ENCODE data around the gene TBCB.
"Not testable (repeated sequence)": the region's sequence is repeated elsewhere in the genome, so short reads cannot be mapped to it uniquely, and the experiment has no call there.

Gene TBCB

GRCh38 chr19:36114721-36115452 lies 381 bp upstream of the TBCB start, which contains the start of gene POLR2I:
POLR2I (minus strand) TSS chr19:36114875; CDS start chr19:36114856, 19 bp downstream.
- Histone ChIP-seq H3K4me3 (ENCODE audit: low read depth, low read length) (peak within 1 kb of the TSS; percentile 99), H3K9me3 (ENCODE audit: control insufficient read depth, insufficient read depth, low read length) (no peaks in the 10 kb centered on the region), H3K27me3 (ENCODE audit: control insufficient read depth, insufficient read depth, low read length) (no peaks in the 10 kb centered on the region), H3K9ac (ENCODE audit: low read depth, low read length) (peak within 1 kb of the TSS; percentile 85), H3K36me3 (ENCODE audit: control insufficient read depth, insufficient read depth, low read length) (peaks cover 46% of the 10 kb centered on the region), H3K4me1 (ENCODE audit: control insufficient read depth, insufficient read depth, low read length) (peaks cover 15% of the 10 kb centered on the region), H3K27ac (ENCODE audit: low read depth, low read length) (peak within 1 kb of the TSS; percentile 96)

GRCh38 chr19:36116344-36116637 lies 1.0 kb downstream of the TBCB start:
- H3K9me3 ChIP-seq (ENCODE audit: control insufficient read depth, insufficient read depth, low read length), result no peaks in the 10 kb centered on the region
- H3K27me3 ChIP-seq (ENCODE audit: control insufficient read depth, insufficient read depth, low read length), result no peaks in the 10 kb centered on the region
- H3K9ac ChIP-seq (ENCODE audit: low read depth, low read length), result no peak overlapping the region
- peaks cover 11% of the 10 kb centered on the region for H3K4me1 ChIP-seq (ENCODE audit: control insufficient read depth, insufficient read depth, low read length)
- peak overlapping the region; percentile 99 for H3K4me3 ChIP-seq (ENCODE audit: low read depth, low read length)
- H3K36me3 ChIP-seq (ENCODE audit: control insufficient read depth, insufficient read depth, low read length), result peaks cover 50% of the 10 kb centered on the region
- H3K27ac ChIP-seq (ENCODE audit: low read depth, low read length), result no peak overlapping the region

- Histone ChIP-seq H3K36me3 (ENCODE audit: control insufficient read depth, insufficient read depth, low read length) (peaks cover 65% of the 10 kb centered on the region), H3K4me3 (ENCODE audit: low read depth, low read length) (no peak overlapping the region), H3K4me1 (ENCODE audit: control insufficient read depth, insufficient read depth, low read length) (peaks cover 7% of the 10 kb centered on the region; the same call in 1 of the 2 replicates), H3K27ac (ENCODE audit: low read depth, low read length) (no peak overlapping the region), H3K9me3 (ENCODE audit: control insufficient read depth, insufficient read depth, low read length) (no peaks in the 10 kb centered on the region), H3K27me3 (ENCODE audit: control insufficient read depth, insufficient read depth, low read length) (no peaks in the 10 kb centered on the region), H3K9ac (ENCODE audit: low read depth, low read length) (no peak overlapping the region)
Observed at GRCh38 chr19:36120092-36120983, 5.1 kb downstream of the TBCB start.

GRCh38 chr19:36120984-36121358 lies 5.7 kb downstream of the TBCB start:
- Histone ChIP-seq H3K4me3 (ENCODE audit: low read depth, low read length) (no peak overlapping the region), H3K4me1 (ENCODE audit: control insufficient read depth, insufficient read depth, low read length) (peaks cover 7% of the 10 kb centered on the region; the same call in 1 of the 2 replicates), H3K36me3 (ENCODE audit: control insufficient read depth, insufficient read depth, low read length) (peaks cover 72% of the 10 kb centered on the region), H3K27me3 (ENCODE audit: control insufficient read depth, insufficient read depth, low read length) (no peaks in the 10 kb centered on the region), H3K9me3 (ENCODE audit: control insufficient read depth, insufficient read depth, low read length) (no peaks in the 10 kb centered on the region), H3K9ac (ENCODE audit: low read depth, low read length) (no peak overlapping the region), H3K27ac (ENCODE audit: low read depth, low read length) (no peak overlapping the region)

GRCh38 chr19:36121486-36122124 lies 6.3 kb downstream of the TBCB start:
- H3K9ac ChIP-seq (ENCODE audit: low read depth, low read length), result no peak overlapping the region

GRCh38 chr19:36125557-36125956 lies 10.3 kb downstream of the TBCB start:
- Histone ChIP-seq H3K4me3 (ENCODE audit: low read depth, low read length) (no peak overlapping the region), H3K27me3 (ENCODE audit: control insufficient read depth, insufficient read depth, low read length) (no peaks in the 10 kb centered on the region), H3K27ac (ENCODE audit: low read depth, low read length) (no peak overlapping the region), H3K9me3 (ENCODE audit: control insufficient read depth, insufficient read depth, low read length) (no peaks in the 10 kb centered on the region), H3K9ac (ENCODE audit: low read depth, low read length) (no peak overlapping the region), H3K36me3 (ENCODE audit: control insufficient read depth, insufficient read depth, low read length) (peaks cover 39% of the 10 kb centered on the region), H3K4me1 (ENCODE audit: control insufficient read depth, insufficient read depth, low read length) (no peaks in the 10 kb centered on the region)

More at GRCh38 chr19:36121486-36122124, 6.3 kb downstream of the TBCB start:
- H3K9me3 ChIP-seq (ENCODE audit: control insufficient read depth, insufficient read depth, low read length), result no peaks in the 10 kb centered on the region
- H3K4me3 ChIP-seq (ENCODE audit: low read depth, low read length), result no peak overlapping the region
- no peak overlapping the region for H3K27ac ChIP-seq (ENCODE audit: low read depth, low read length)
- H3K4me1 ChIP-seq (ENCODE audit: control insufficient read depth, insufficient read depth, low read length), result peaks cover 7% of the 10 kb centered on the region; the same call in 1 of the 2 replicates
- peaks cover 67% of the 10 kb centered on the region for H3K36me3 ChIP-seq (ENCODE audit: control insufficient read depth, insufficient read depth, low read length)
- H3K27me3 ChIP-seq (ENCODE audit: control insufficient read depth, insufficient read depth, low read length), result no peaks in the 10 kb centered on the region

GRCh38 chr19:36128392-36128736 lies 13.1 kb downstream of the TBCB start:
- peak overlapping the region; percentile 62 for H3K9ac ChIP-seq (ENCODE audit: low read depth, low read length)
- peak overlapping the region; percentile 89 for H3K27ac ChIP-seq (ENCODE audit: low read depth, low read length)
- peak overlapping the region; percentile 70 for H3K4me3 ChIP-seq (ENCODE audit: low read depth, low read length)
- no peaks in the 10 kb centered on the region for H3K4me1 ChIP-seq (ENCODE audit: control insufficient read depth, insufficient read depth, low read length)
- peaks cover 21% of the 10 kb centered on the region for H3K36me3 ChIP-seq (ENCODE audit: control insufficient read depth, insufficient read depth, low read length)
- no peaks in the 10 kb centered on the region for H3K27me3 ChIP-seq (ENCODE audit: control insufficient read depth, insufficient read depth, low read length)
- H3K9me3 ChIP-seq (ENCODE audit: control insufficient read depth, insufficient read depth, low read length), result no peaks in the 10 kb centered on the region

- not testable (repeated sequence) for H3K4me3 ChIP-seq (ENCODE audit: low read depth, low read length); H3K27ac ChIP-seq (ENCODE audit: low read depth, low read length); H3K4me1 ChIP-seq (ENCODE audit: control insufficient read depth, insufficient read depth, low read length); H3K27me3 ChIP-seq (ENCODE audit: control insufficient read depth, insufficient read depth, low read length); H3K9me3 ChIP-seq (ENCODE audit: control insufficient read depth, insufficient read depth, low read length); H3K9ac ChIP-seq (ENCODE audit: low read depth, low read length); H3K36me3 ChIP-seq (ENCODE audit: control insufficient read depth, insufficient read depth, low read length)
Observed at GRCh38 chr19:36131221-36131620, 16.0 kb downstream of the TBCB start.

GRCh38 chr19:36134867-36135266 lies 19.6 kb downstream of the TBCB start:
- H3K4me3 ChIP-seq (ENCODE audit: low read depth, low read length); H3K4me1 ChIP-seq (ENCODE audit: control insufficient read depth, insufficient read depth, low read length); H3K27me3 ChIP-seq (ENCODE audit: control insufficient read depth, insufficient read depth, low read length); H3K9me3 ChIP-seq (ENCODE audit: control insufficient read depth, insufficient read depth, low read length); H3K27ac ChIP-seq (ENCODE audit: low read depth, low read length); H3K9ac ChIP-seq (ENCODE audit: low read depth, low read length); H3K36me3 ChIP-seq (ENCODE audit: control insufficient read depth, insufficient read depth, low read length): not testable (repeated sequence)

- Histone ChIP-seq H3K36me3 (ENCODE audit: control insufficient read depth, insufficient read depth, low read length) (0 out of 2 replicates have a peak, but pooled peaks cover under 1% of the 10 kb centered on the region), H3K4me3 (ENCODE audit: low read depth, low read length) (no peak overlapping the region), H3K27me3 (ENCODE audit: control insufficient read depth, insufficient read depth, low read length) (no peaks in the 10 kb centered on the region), H3K9me3 (ENCODE audit: control insufficient read depth, insufficient read depth, low read length) (no peaks in the 10 kb centered on the region), H3K9ac (ENCODE audit: low read depth, low read length) (no peak overlapping the region), H3K4me1 (ENCODE audit: control insufficient read depth, insufficient read depth, low read length) (peaks cover 5% of the 10 kb centered on the region; the same call in 1 of the 2 replicates), H3K27ac (ENCODE audit: low read depth, low read length) (no peak overlapping the region)
Observed at GRCh38 chr19:36136964-36137686, 21.9 kb downstream of the TBCB start.
